Epithelial cell of proximal tubule (primary cell): Measurements from ENCODE around the gene TAS2R60. TPM values are rescaled to one million over a fixed set of nuclear protein-coding genes. Genes with fewer than 3 reads are reported as not detected.
"Not testable (repeated sequence)": the region's sequence is repeated elsewhere in the genome, so short reads cannot be mapped to it uniquely, and the experiment has no call there.

ENCODE experiments used
- DNase-seq: peaks from one replicate; pipeline ENCODE4 v3.0.0-alpha.2; 2011; ENCODE audit warnings: low read depth
- H3K4me3 ChIP-seq: 2 replicates; pipeline ENCODE4 v1.5.1; 2011; ENCODE audit warnings: low read depth, mild to moderate bottlenecking, low read length
- total RNA-seq: library from RNA; depleted of rRNA; stranded (reverse); fragments of >200 nt; gene quantifications from 2 replicates; pipeline ENCODE4 v1.2.3, GENCODE V29; 2015
- TF ChIP-seq, protein P1 (sequence below): conservative IDR thresholded peaks from 2 replicates; pipeline ENCODE4 v1.5.1; 2012; ENCODE audit warnings: low read depth, mild to moderate bottlenecking, low read length

TAS2R60 gene
- total RNA-seq, 1 donor from 2014 or later = not detected

DNA sequence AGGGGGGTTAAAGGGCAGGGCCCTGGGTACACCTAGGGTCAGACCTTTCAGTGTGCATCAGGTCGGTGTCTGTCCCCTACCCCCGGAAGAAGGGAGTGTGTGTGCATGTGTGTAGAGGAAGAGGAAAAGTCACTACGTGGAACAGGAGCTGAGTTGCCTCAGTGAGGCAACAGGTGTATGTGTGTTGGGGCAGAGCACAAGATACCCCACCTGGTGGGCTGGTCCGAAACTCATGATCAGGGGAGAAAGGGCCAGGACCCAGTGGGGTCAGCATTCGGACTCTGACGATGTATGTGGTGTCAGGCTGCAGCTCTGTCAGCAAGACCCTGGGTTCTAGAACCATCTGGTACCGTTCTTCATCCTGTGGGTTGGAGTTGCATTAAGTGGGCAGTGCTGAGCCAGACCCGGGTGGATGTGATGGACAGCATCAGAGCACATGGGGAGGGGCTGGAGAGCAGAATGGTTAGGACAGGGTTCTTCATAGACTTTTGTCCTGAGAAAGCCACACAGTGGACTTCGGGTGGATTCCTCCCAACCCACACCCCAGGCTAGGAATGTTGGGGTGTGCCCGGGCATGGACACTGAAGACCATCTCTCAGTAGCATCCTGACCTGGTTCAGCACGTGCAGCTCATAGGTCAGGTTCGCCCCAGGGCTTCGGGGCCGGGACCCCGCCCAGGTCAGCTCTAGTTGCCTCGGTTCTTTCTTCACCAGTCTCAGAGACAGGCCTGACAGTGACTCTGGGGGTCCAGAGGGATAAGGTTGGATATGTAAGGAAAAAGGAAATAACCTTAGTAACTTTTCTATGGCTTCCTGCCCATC, 45.3 kb upstream of the TAS2R60 start:
- DNase-seq = no peak
- H3K4me3 ChIP-seq = no peak overlapping the region
- TF ChIP-seq, protein P1, sequence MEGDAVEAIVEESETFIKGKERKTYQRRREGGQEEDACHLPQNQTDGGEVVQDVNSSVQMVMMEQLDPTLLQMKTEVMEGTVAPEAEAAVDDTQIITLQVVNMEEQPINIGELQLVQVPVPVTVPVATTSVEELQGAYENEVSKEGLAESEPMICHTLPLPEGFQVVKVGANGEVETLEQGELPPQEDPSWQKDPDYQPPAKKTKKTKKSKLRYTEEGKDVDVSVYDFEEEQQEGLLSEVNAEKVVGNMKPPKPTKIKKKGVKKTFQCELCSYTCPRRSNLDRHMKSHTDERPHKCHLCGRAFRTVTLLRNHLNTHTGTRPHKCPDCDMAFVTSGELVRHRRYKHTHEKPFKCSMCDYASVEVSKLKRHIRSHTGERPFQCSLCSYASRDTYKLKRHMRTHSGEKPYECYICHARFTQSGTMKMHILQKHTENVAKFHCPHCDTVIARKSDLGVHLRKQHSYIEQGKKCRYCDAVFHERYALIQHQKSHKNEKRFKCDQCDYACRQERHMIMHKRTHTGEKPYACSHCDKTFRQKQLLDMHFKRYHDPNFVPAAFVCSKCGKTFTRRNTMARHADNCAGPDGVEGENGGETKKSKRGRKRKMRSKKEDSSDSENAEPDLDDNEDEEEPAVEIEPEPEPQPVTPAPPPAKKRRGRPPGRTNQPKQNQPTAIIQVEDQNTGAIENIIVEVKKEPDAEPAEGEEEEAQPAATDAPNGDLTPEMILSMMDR = no peak

DNA sequence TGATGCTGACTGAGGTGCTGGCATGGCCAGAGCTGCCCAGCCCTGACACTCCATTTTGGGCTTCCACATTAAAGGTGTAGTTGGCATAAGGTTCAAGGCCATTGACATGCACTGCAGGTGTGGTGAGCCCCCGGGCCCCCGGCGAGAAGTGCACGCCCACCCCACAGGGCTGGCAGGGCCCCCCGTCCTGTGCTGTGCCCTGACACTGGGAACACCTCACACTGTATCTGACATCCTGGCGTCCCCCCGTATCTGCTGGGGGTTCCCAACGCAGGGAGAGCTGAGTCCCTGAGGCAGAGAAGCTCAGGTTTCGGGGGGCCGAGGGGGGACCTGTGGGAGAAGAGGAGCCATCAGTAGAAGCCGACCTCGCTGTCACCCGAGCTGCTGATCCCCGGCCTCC, 44.6 kb upstream of the TAS2R60 start:
- TF ChIP-seq, protein P1 = no peak
- DNase-seq = no peak
- no peak overlapping the region for H3K4me3 ChIP-seq

DNA sequence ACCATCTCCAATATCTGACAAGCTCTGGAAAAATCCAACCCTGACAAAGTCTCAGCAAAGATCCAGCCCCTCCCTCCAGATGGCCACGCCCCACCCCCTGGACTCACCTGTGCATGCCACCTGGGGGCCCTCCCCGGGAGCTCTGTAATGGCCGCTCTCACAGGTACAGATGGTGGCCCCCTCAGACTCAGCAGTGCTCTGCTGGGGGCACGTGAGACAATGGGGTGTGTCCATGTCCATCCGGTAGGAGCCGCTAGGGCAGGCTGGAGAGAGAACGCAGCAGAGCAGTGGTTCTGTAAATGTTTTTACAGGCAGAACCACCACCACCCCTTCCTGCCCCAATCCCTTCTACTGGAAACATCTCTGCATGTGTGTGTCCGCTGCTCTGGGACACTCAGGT, 44.1 kb upstream of the TAS2R60 start:
- TF ChIP-seq, protein P1 = no peak
- no peak for DNase-seq
- H3K4me3 ChIP-seq = no peak overlapping the region

DNA sequence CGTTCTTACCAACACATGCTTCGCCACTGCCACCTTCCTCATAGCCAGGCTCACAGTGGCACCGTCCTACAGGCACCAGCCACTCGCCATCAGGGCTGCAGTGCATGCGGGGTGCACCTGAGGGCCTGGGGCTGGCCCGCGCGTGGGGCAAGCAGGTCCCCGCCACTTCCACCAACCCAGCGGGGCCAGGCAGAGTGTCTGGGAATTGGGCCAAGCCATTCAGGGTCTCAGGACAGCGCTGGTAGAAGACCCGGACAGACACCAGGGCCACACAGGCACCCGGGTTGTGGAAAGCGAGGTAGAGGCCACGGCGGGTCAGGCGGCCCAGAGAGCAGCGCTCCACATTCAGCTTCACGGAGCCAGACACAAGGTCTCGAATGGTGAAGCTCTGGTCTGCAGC, 43.6 kb upstream of the TAS2R60 start:
- TF ChIP-seq, protein P1 = no peak
- DNase-seq = no peak
- H3K4me3 ChIP-seq = no peak overlapping the region

DNA sequence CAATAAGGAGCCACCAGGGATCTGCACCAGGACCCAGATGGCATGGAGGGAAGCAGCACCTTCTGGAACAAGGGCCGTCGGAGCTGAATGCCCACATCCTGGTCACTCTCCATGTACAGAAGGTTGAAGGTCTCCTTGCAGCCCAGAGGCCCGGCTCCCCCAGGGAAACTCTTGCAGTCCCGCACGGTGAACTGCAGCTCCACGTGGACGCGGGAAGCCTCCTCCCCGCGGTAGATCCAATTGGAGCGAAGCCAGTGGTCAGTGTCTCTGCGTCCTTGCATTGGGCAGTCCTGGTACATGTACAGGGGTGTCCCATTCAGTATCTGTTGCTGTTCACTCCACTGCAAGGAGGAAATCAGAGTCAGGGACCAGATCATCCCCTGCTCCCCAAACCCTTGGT, 42.0 kb upstream of the TAS2R60 start:
- TF ChIP-seq, protein P1 = no peak
- no peak for DNase-seq
- no peak overlapping the region for H3K4me3 ChIP-seq

DNA sequence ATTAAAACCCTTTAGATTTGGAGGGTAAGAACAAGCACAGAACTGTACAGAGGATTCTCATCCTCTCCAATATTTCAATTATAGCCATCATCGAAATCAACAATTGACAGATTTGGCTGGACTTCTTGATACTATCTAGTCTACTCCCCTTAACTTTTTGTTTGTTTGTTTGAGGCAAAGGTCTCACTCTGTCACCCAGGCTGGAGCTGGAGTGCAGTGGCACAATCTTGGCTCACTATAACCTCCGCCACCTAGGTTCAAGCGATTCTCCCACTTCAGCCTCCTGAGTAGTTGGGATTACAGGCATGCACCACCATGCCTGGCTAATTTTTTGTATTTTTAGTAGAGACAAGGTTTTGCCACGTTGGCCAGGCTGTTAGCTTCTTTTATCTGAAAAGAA, 41.0 kb upstream of the TAS2R60 start:
- not testable (repeated sequence) for DNase-seq, H3K4me3 ChIP-seq

DNA sequence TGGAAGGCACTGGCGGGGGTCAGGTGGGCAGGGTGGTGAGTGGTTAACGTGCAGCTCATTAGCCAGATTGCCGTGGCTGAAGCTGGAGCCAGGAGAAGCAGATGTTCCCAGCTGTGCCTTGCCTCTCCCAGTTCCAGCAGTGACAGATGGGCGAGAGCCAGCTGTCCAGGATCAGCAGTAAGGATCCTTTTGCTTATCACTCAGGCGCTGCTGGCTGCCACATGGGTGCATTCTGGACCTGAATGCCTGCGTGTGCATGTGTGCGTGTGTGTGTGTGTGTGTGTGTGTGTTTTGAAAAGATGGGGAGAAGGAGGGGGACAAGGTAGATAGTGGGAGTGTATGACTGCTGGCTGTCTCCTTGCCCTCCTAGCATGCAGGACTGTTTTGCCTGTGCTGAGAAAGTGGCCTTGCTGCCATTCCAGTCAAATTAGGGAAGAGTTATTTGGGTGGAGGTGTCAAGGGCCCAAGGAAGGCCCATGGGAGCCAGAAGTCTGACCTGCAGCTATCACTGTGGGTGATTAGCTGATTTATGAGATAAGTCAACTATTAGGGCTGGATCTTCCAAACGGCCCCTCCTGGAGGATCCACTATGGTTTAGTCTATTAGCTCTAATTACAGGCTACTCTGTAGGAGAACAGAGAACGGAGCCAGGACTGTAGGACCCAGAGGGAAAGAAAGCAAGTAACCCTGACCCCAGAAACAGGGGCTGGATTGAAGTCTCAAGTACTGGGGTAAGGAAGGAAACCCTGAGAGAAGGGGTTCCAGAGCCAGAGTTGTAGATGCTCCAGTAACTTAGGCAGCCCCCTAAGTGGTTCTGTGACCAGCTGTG, 37.9 kb upstream of the TAS2R60 start:
- no peak for DNase-seq
- H3K4me3 ChIP-seq = no peak overlapping the region
- TF ChIP-seq, protein P1 = no peak
